GM19328 (cell line): Measurements from ENCODE around the gene GBF1.
"Not testable (repeated sequence)": the region's sequence is repeated elsewhere in the genome, so short reads cannot be mapped to it uniquely, and the experiment has no call there.

Experiments used
- ATAC-seq: cut with Tn5 transposase; IDR thresholded peaks from one replicate; pipeline ENCODE4 v1.9.1; 2021; ENCODE audit warnings: mild to moderate bottlenecking, moderate library complexity; ENCODE audit not compliant: unreplicated experiment

GBF1 gene

GRCh38 chr10:102230861-102231356 lies 14.4 kb upstream of the GBF1 start:
- ATAC-seq, result no peak

- no peak for ATAC-seq
Observed at GRCh38 chr10:102231357-102232318, 13.7 kb upstream of the GBF1 start.

- ATAC-seq, result no peak
Observed at GRCh38 chr10:102233997-102234396, 11.3 kb upstream of the GBF1 start.

- ATAC-seq, result no peak
Observed at GRCh38 chr10:102234888-102235597, 10.3 kb upstream of the GBF1 start.

GRCh38 chr10:102235598-102235920 lies 9.8 kb upstream of the GBF1 start:
- ATAC-seq, result no peak

- no peak for ATAC-seq
Observed at GRCh38 chr10:102236006-102236405, 9.3 kb upstream of the GBF1 start.

- ATAC-seq, result no peak
Observed at GRCh38 chr10:102237711-102238252, 7.5 kb upstream of the GBF1 start.

GRCh38 chr10:102240467-102241031 lies 4.8 kb upstream of the GBF1 start:
- no peak for ATAC-seq

- ATAC-seq, result no peak
Observed at GRCh38 chr10:102241032-102241443, 4.3 kb upstream of the GBF1 start.

- ATAC-seq, result no peak
Observed at GRCh38 chr10:102241444-102242117, 3.8 kb upstream of the GBF1 start, which contains the start of gene PITX3. PITX3 (minus strand) TSS chr10:102241512; CDS start chr10:102232080, 9,432 bp downstream.

GRCh38 chr10:102242118-102242485 lies 3.2 kb upstream of the GBF1 start:
- no peak for ATAC-seq

GRCh38 chr10:102243309-102243708 lies 2.0 kb upstream of the GBF1 start:
- ATAC-seq, result no peak

- ATAC-seq, result no peak
Observed at GRCh38 chr10:102245932-102246251, 560 bp downstream of the GBF1 start.

GRCh38 chr10:102246261-102246660 lies 929 bp downstream of the GBF1 start:
- ATAC-seq, result no peak

- ATAC-seq, result no peak
Observed at GRCh38 chr10:102247734-102248133, 2.4 kb downstream of the GBF1 start.

GRCh38 chr10:102252508-102252907 lies 7.2 kb downstream of the GBF1 start:
- not testable (repeated sequence) for ATAC-seq

- ATAC-seq, result no peak
Observed at GRCh38 chr10:102254426-102254825, 9.1 kb downstream of the GBF1 start.

- ATAC-seq, result no peak
Observed at GRCh38 chr10:102255404-102255803, 10.1 kb downstream of the GBF1 start.

GRCh38 chr10:102261196-102261595 lies 15.9 kb downstream of the GBF1 start:
- no peak for ATAC-seq

GRCh38 chr10:102261842-102262241 lies 16.5 kb downstream of the GBF1 start:
- ATAC-seq, result no peak
